ENCODE measurements around the gene SLC24A1.

DNA sequence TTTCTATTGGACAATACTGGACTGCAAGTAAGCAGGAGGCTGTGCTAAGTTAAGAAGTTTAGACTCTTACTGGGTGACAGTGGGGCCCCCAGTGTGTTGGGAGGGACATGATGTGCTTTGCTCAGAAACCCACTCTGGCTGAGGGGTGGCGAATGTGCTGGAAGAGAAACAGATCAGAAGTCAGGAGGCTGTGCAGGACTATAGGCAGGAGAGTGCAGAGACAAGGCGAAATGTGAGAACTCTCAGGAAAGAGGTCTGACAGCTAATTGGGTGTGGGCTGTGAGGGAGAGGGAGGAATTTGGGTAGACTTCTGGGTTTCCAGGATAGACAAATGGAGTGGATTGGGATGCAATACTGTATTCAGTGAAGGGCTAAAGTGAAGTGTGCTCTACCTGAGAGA is 12.0 kb downstream of the SLC24A1 start:
- TF ChIP-seq, protein P1, sequence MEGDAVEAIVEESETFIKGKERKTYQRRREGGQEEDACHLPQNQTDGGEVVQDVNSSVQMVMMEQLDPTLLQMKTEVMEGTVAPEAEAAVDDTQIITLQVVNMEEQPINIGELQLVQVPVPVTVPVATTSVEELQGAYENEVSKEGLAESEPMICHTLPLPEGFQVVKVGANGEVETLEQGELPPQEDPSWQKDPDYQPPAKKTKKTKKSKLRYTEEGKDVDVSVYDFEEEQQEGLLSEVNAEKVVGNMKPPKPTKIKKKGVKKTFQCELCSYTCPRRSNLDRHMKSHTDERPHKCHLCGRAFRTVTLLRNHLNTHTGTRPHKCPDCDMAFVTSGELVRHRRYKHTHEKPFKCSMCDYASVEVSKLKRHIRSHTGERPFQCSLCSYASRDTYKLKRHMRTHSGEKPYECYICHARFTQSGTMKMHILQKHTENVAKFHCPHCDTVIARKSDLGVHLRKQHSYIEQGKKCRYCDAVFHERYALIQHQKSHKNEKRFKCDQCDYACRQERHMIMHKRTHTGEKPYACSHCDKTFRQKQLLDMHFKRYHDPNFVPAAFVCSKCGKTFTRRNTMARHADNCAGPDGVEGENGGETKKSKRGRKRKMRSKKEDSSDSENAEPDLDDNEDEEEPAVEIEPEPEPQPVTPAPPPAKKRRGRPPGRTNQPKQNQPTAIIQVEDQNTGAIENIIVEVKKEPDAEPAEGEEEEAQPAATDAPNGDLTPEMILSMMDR (conservative IDR thresholded peaks at IDR 0.05; ENCODE audit: low read depth, low read length): no peak
- no peak for TF ChIP-seq EZH2 (IDR thresholded peaks at IDR 0.05; ENCODE audit: low read length, unreplicated experiment)
- TF ChIP-seq EZH2phosphoT487 (IDR thresholded peaks at IDR 0.05; ENCODE audit: borderline replicate concordance, low read length): no peak

All from PC-3 (cell line).